Activated T-cell treated with anti-CD3 and anti-CD28 coated beads for 48 hours (primary cell): ENCODE measurements around the gene C19orf18.
A peak's percentile ranks its signal among the peaks of the same experiment; 100 is the strongest.
"Not testable (repeated sequence)": the region's sequence is repeated elsewhere in the genome, so short reads cannot be mapped to it uniquely, and the experiment has no call there.

Experiments
- DNase-seq: peaks from one replicate; pipeline ENCODE4 v3.0.0-alpha.2; 2020; ENCODE audit warnings: low read depth

Gene C19orf18

GRCh38 chr19:57974434-57974833 lies at the start of gene C19orf18:
TSS of gene C19orf18 (minus strand) at chr19:57974534. CDS start at chr19:57974432, 102 bp downstream.
- DNase-seq, result no peak

- no peak for DNase-seq
These were observed 47.9 kb upstream of the C19orf18 start for GRCh38 chr19:58022283-58022660.

- DNase-seq, result peak; percentile 12
These were observed 47.4 kb upstream of the C19orf18 start for GRCh38 chr19:58021541-58022282.

- DNase-seq, result no peak
These were observed 45.8 kb upstream of the C19orf18 start for GRCh38 chr19:58020129-58020528.

GRCh38 chr19:58014141-58014540 lies 39.8 kb upstream of the C19orf18 start:
- DNase-seq, result no peak

GRCh38 chr19:58010507-58010906 lies 36.2 kb upstream of the C19orf18 start:
- DNase-seq, result no peak

GRCh38 chr19:58009666-58010301 lies 35.5 kb upstream of the C19orf18 start:
- peak; percentile 59 for DNase-seq

- DNase-seq, result no peak
These were observed 34.9 kb upstream of the C19orf18 start for GRCh38 chr19:58009301-58009665.

GRCh38 chr19:58008877-58009276 lies 34.5 kb upstream of the C19orf18 start:
- DNase-seq, result not testable (repeated sequence)

- DNase-seq, result no peak
These were observed 33.0 kb upstream of the C19orf18 start for GRCh38 chr19:58007285-58007684.

- no peak for DNase-seq
These were observed 29.0 kb upstream of the C19orf18 start for GRCh38 chr19:58003174-58003828.

- DNase-seq, result peak; percentile 80
These were observed 28.2 kb upstream of the C19orf18 start, which contains the start of gene ZNF606 for GRCh38 chr19:58002384-58003173. TSS of gene ZNF606 (minus strand) at chr19:58002820. CDS start at chr19:58001319, 1,501 bp downstream.

- DNase-seq, result peak; percentile 6
These were observed 27.6 kb upstream of the C19orf18 start for GRCh38 chr19:58001895-58002369.

GRCh38 chr19:58000677-58001076 lies 26.3 kb upstream of the C19orf18 start:
- DNase-seq, result no peak

- no peak for DNase-seq
These were observed 18.5 kb upstream of the C19orf18 start for GRCh38 chr19:57992841-57993240.

- no peak for DNase-seq
These were observed 4.4 kb upstream of the C19orf18 start for GRCh38 chr19:57978586-57979289.

- no peak for DNase-seq
These were observed 9.6 kb downstream of the C19orf18 start for GRCh38 chr19:57964761-57965160.

GRCh38 chr19:57961785-57962184 lies 12.5 kb downstream of the C19orf18 start:
- no peak for DNase-seq

GRCh38 chr19:57954996-57955395 lies 19.3 kb downstream of the C19orf18 start:
- no peak for DNase-seq

- no peak for DNase-seq
These were observed 24.6 kb downstream of the C19orf18 start for GRCh38 chr19:57949702-57950101.

GRCh38 chr19:57949296-57949695 lies 25.0 kb downstream of the C19orf18 start:
- no peak for DNase-seq
